GM18505 (cell line): ENCODE measurements around the gene ACSM5.
"Not testable (repeated sequence)": the region's sequence is repeated elsewhere in the genome, so short reads cannot be mapped to it uniquely, and the experiment has no call there.

ENCODE experiments used
- ATAC-seq: cut with Tn5 transposase; IDR thresholded peaks from one replicate; pipeline ENCODE4 v1.9.1; 2021; ENCODE audit not compliant: unreplicated experiment
- POLR2A ChIP-seq: IDR thresholded peaks from 4 replicates; pipeline ENCODE4 v1.6.1; 2011; ENCODE audit warnings: borderline replicate concordance; ENCODE audit not compliant: insufficient read depth, insufficient read length; ENCODE audit errors: extremely low read depth

ACSM5 gene

DNA sequence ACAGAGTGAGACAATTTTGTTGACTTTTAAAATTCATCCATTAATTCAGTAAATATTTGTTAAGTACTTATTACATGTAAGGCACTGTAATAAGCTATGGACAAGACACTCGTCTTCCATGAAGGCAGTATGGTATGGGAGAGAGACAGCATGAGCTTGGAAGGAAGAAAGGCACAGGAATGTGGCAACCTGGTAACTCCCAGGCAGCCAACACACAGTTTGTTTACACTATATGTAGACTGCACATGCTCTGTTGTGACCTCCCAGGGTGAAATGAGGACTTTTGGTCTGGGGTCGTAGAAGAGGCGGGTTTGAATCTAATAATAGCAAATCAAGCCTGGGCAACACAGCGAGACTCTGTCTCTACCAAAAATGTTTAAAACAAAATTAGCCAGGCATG is 51.0 kb downstream of the ACSM5 start:
- ATAC-seq = not testable (repeated sequence)

DNA sequence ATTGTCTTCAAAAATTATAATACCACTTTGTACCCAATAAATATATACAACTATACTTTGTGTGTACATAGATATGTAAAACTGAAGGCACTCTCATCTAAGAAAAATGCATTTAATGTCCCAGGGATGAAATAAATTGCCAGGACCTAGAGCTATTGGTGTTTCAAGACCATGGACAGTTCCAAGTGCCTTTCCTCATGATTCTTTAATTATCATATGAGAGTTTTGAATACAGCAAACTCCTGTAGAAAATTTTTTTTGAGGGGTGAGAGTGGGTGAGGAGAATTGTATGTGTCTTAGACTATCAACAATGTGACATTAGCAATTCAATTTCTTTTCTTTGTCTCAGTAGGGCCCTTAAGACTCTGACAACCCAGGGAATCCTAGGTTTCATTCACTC is 59.6 kb downstream of the ACSM5 start:
- not testable (repeated sequence) for ATAC-seq

DNA sequence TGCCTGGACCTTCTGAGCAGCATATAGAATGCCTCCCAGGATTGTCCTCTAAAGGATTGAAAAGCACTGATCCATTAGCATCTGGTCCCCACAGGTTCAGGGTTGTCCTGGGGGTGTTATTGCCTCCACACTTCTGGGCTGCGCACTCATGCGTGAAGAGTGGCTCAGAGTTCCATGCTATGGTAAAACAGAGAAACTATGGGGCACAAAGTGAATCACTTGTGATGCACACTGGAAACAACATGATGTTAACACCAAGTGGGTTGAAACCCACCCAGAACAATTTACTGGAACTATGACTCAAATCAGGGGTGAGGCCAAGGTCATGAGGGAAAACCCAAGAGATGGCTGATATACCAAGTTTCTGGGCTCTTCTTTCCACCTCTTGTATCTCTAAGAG is 60.6 kb downstream of the ACSM5 start:
- not testable (repeated sequence) for ATAC-seq

DNA sequence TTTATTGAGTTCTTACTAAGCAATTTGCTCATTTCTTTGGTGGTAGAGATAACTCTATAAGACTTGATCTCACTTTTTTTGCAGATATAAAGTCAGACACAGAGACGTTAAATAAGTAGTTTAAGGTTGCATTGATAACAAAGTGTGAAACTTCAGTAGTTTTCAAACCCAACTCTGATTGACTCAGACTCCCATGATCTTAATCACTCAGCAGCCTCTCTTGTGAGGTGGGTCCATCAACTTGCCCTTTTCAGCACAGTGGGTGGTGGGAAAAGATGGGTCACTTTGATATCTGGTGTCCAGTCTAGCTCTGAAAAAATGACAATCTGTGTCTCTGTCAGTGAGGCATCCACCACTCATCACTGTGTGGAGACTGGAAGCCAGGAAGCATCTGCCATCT is 61.4 kb downstream of the ACSM5 start:
- ATAC-seq = not testable (repeated sequence)

DNA sequence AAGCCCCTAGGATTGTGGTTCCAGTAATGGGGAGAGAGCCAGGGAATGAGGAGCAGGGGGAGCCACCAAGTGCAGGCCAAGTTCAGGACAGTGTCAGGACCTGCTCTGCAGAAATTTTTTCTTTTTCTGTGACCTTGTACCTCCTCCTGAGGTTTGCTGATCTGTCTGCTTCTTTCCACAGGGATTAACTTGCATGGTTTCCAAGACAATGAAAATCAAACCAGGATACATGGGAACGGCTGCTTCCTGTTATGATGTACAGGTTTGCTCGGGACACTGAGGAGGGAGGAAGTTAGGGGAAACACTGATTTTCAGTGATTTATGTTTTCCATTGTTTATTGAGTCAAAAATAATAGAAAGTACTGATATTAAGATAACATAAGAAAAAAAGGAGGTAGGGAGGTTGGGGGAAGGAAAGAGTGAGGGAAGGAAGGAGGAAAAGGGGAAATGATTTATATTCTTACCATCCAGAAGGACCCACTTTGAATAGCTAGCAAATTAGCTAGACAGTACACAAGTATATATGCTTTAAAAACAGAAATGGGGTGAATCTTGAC is 67.9 kb downstream of the ACSM5 start:
- ATAC-seq = not testable (repeated sequence)

DNA sequence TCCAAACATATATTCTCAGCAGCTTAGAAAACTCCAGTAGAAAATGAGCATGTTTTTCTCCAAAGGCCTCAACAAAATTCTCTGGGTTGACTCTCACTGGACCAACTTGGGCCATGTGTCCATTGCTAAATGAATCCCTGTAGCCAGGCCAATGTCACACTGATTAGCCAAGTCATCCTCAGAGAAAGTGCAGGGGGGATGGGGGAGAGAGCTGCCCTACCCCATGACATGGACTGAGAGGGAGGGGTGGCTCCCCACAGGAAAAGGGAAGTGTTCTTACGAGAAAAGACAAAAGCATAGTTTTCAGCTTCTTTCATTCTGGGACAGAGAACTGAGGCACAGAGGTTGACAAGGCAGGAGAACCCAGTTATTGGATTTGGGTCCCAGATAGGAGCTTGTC is 74.7 kb downstream of the ACSM5 start:
- not testable (repeated sequence) for ATAC-seq

DNA sequence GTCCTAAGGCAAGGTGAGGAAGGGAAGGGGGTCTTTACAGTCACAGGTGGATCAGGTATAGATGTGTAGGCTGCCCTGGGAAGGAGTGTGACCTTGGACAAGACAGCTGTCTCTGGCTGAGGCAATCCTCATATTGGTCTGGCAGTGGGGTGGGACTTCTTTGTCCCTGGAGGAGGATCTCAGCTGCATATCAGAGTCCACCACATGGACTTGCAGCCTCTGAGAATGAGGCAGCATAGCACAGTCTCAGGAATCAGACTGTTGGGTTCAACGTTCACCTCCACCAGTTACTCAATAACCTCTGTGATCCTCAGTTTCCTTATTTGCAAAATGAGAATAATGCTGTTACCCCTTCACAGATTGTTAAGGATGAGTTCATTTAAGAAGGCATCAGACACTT is 75.4 kb downstream of the ACSM5 start:
- no peak for TF ChIP-seq POLR2A
- ATAC-seq = no peak

DNA sequence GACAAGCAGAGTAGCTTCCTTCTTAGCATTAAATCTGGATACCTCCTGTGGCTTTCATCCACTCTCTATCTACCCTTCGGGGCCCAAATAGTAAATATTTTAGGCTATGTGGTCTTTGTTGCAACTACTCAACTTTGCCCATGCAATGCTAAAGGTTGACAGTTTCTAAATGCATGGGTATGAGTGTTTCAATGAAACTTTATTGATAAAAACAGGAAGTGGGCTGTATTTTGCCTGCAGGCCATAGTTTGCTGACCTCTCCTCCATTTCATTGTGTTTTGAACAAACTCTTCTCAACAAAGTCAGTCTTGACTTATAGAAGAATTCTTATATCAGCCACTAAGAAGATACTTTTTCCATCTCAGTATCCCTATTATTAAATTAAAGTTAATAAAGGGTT is 76.1 kb downstream of the ACSM5 start:
- no peak for ATAC-seq
- TF ChIP-seq POLR2A = no peak
